Measurements from ENCODE around the gene PPFIA1. TPM values are rescaled to one million over a fixed set of nuclear protein-coding genes. Genes with fewer than 3 reads are reported as not detected.
"Not testable (repeated sequence)": the region's sequence is repeated elsewhere in the genome, so short reads cannot be mapped to it uniquely, and the experiment has no call there.

PPFIA1 gene
- total RNA-seq, 1 experiment from 2014 or later: 35.0 TPM

GRCh38 chr11:70268526-70268925 is 2.0 kb upstream of the PPFIA1 start:
- Histone ChIP-seq H3K4me3 (no peak overlapping the region), H3K27ac (no peak overlapping the region), H3K4me1 (0 out of 2 replicates have a peak, but pooled peaks cover 3% of the 10 kb centered on the region), H3K36me3 (peaks cover 10% of the 10 kb centered on the region), H3K27me3 (no peaks in the 10 kb centered on the region), H3K9me3 (replicated peaks) (no peaks in the 10 kb centered on the region)
- no peak for DNase-seq

- peaks cover 34% of the 10 kb centered on the region for H3K36me3 ChIP-seq
- peak; percentile 11 to 18 for DNase-seq
- no peaks in the 10 kb centered on the region for H3K9me3 ChIP-seq (replicated peaks)
- no peaks in the 10 kb centered on the region for H3K27me3 ChIP-seq
- peak overlapping the region; percentile 86 for H3K4me3 ChIP-seq
- 0 out of 2 replicates have a peak, but pooled peaks cover 3% of the 10 kb centered on the region for H3K4me1 ChIP-seq
- no peak overlapping the region for H3K27ac ChIP-seq
Observed at GRCh38 chr11:70270877-70271648, 573 bp downstream of the PPFIA1 start.

- H3K4me3 ChIP-seq: peak overlapping the region; percentile 86
- peaks cover 38% of the 10 kb centered on the region for H3K36me3 ChIP-seq
- no peaks in the 10 kb centered on the region for H3K9me3 ChIP-seq (replicated peaks)
- H3K4me1 ChIP-seq: 0 out of 2 replicates have a peak, but pooled peaks cover 3% of the 10 kb centered on the region
- no peak for DNase-seq
- no peaks in the 10 kb centered on the region for H3K27me3 ChIP-seq
- H3K27ac ChIP-seq: no peak overlapping the region
Observed at GRCh38 chr11:70271649-70271953, 1.1 kb downstream of the PPFIA1 start.

GRCh38 chr11:70272009-70272408 is 1.5 kb downstream of the PPFIA1 start:
- Histone ChIP-seq H3K4me1 (0 out of 2 replicates have a peak, but pooled peaks cover 3% of the 10 kb centered on the region), H3K27ac (no peak overlapping the region), H3K27me3 (no peaks in the 10 kb centered on the region), H3K9me3 (replicated peaks) (no peaks in the 10 kb centered on the region), H3K36me3 (peaks cover 38% of the 10 kb centered on the region), H3K4me3 (no peak overlapping the region)
- no peak for DNase-seq

- Histone ChIP-seq H3K27ac (no peak overlapping the region), H3K4me3 (no peak overlapping the region), H3K36me3 (peaks cover 30% of the 10 kb centered on the region), H3K4me1 (no peaks in the 10 kb centered on the region), H3K27me3 (no peaks in the 10 kb centered on the region), H3K9me3 (replicated peaks) (no peaks in the 10 kb centered on the region)
- DNase-seq: no peak
Observed at GRCh38 chr11:70278994-70279393, 8.5 kb downstream of the PPFIA1 start.

GRCh38 chr11:70281156-70281609 is 10.7 kb downstream of the PPFIA1 start:
- Histone ChIP-seq H3K4me3 (no peak overlapping the region), H3K9me3 (replicated peaks) (no peaks in the 10 kb centered on the region), H3K36me3 (peaks cover 11% of the 10 kb centered on the region), H3K4me1 (no peaks in the 10 kb centered on the region), H3K27me3 (no peaks in the 10 kb centered on the region), H3K27ac (no peak overlapping the region)
- no peak for DNase-seq

- DNase-seq: no peak
- Histone ChIP-seq H3K36me3 (peaks cover 7% of the 10 kb centered on the region), H3K27me3 (no peaks in the 10 kb centered on the region)
Observed at GRCh38 chr11:70282012-70282411, 11.5 kb downstream of the PPFIA1 start.

GRCh38 chr11:70288721-70289120 is 18.2 kb downstream of the PPFIA1 start:
- Histone ChIP-seq H3K4me3 (no peak overlapping the region), H3K36me3 (peaks cover 12% of the 10 kb centered on the region), H3K27me3 (no peaks in the 10 kb centered on the region), H3K4me1 (no peaks in the 10 kb centered on the region), H3K9me3 (replicated peaks) (no peaks in the 10 kb centered on the region), H3K27ac (no peak overlapping the region)
- DNase-seq: no peak

More at GRCh38 chr11:70282012-70282411, 11.5 kb downstream of the PPFIA1 start:
- no peak overlapping the region for H3K4me3 ChIP-seq
- no peaks in the 10 kb centered on the region for H3K4me1 ChIP-seq
- H3K9me3 ChIP-seq (replicated peaks): no peaks in the 10 kb centered on the region
- H3K27ac ChIP-seq: no peak overlapping the region

GRCh38 chr11:70289582-70289981 is 19.1 kb downstream of the PPFIA1 start:
- H3K36me3 ChIP-seq: peaks cover 12% of the 10 kb centered on the region
- no peak for DNase-seq
- H3K27me3 ChIP-seq: no peaks in the 10 kb centered on the region
- no peak overlapping the region for H3K27ac ChIP-seq
- H3K4me3 ChIP-seq: no peak overlapping the region
- no peaks in the 10 kb centered on the region for H3K9me3 ChIP-seq (replicated peaks)
- H3K4me1 ChIP-seq: no peaks in the 10 kb centered on the region

- Histone ChIP-seq H3K27ac (no peak overlapping the region), H3K36me3 (peaks cover 12% of the 10 kb centered on the region), H3K27me3 (no peaks in the 10 kb centered on the region), H3K4me1 (no peaks in the 10 kb centered on the region), H3K9me3 (replicated peaks) (no peaks in the 10 kb centered on the region), H3K4me3 (no peak overlapping the region)
- no peak for DNase-seq
Observed at GRCh38 chr11:70290361-70291065, 20.0 kb downstream of the PPFIA1 start.

GRCh38 chr11:70292166-70292565 is 21.7 kb downstream of the PPFIA1 start:
- no peaks in the 10 kb centered on the region for H3K27me3 ChIP-seq
- no peaks in the 10 kb centered on the region for H3K9me3 ChIP-seq (replicated peaks)
- no peak overlapping the region for H3K27ac ChIP-seq
- no peak for DNase-seq
- H3K4me1 ChIP-seq: no peaks in the 10 kb centered on the region
- no peak overlapping the region for H3K4me3 ChIP-seq
- H3K36me3 ChIP-seq: peaks cover 12% of the 10 kb centered on the region

- no peak for DNase-seq
- H3K36me3 ChIP-seq: peaks cover 12% of the 10 kb centered on the region
Observed at GRCh38 chr11:70292863-70293262, 22.4 kb downstream of the PPFIA1 start.

GRCh38 chr11:70295166-70295565 is 24.7 kb downstream of the PPFIA1 start:
- not testable (repeated sequence) for DNase-seq; H3K9me3 ChIP-seq (replicated peaks); H3K27me3 ChIP-seq; H3K4me1 ChIP-seq; H3K27ac ChIP-seq; H3K4me3 ChIP-seq
- peaks cover 12% of the 10 kb centered on the region for H3K36me3 ChIP-seq

More at GRCh38 chr11:70292863-70293262, 22.4 kb downstream of the PPFIA1 start:
- Histone ChIP-seq H3K9me3 (replicated peaks) (no peaks in the 10 kb centered on the region), H3K4me1 (no peaks in the 10 kb centered on the region), H3K27ac (no peak overlapping the region), H3K4me3 (no peak overlapping the region), H3K27me3 (no peaks in the 10 kb centered on the region)

GRCh38 chr11:70296681-70297080 is 26.2 kb downstream of the PPFIA1 start:
- Histone ChIP-seq H3K27me3 (no peaks in the 10 kb centered on the region), H3K4me1 (no peaks in the 10 kb centered on the region), H3K27ac (no peak overlapping the region), H3K9me3 (replicated peaks) (no peaks in the 10 kb centered on the region), H3K36me3 (peaks cover 11% of the 10 kb centered on the region), H3K4me3 (no peak overlapping the region)
- DNase-seq: no peak

GRCh38 chr11:70297341-70297740 is 26.9 kb downstream of the PPFIA1 start:
- Histone ChIP-seq H3K27ac (no peak overlapping the region), H3K4me3 (no peak overlapping the region), H3K9me3 (replicated peaks) (no peaks in the 10 kb centered on the region), H3K27me3 (no peaks in the 10 kb centered on the region), H3K36me3 (peaks cover 11% of the 10 kb centered on the region), H3K4me1 (no peaks in the 10 kb centered on the region)
- no peak for DNase-seq
